ENCODE measurements around the gene LCN12. TPM values are rescaled to one million over a fixed set of nuclear protein-coding genes. Genes with fewer than 3 reads are reported as not detected.

The LCN12 gene
- total RNA-seq (ENCODE audit: low replicate concordance), result not detected in 2 replicates

- H3K4me3 ChIP-seq (ENCODE audit: low read depth, low read length), result no peak within 1 kb of the TSS
- no peak for DNase-seq (ENCODE audit: low read depth)
- no peak for TF ChIP-seq CTCF (IDR thresholded peaks at IDR 0.05; ENCODE audit: insufficient read depth, low read length)
Observed at GRCh38 chr9:136951541-136952320, at the start of gene LCN12. Gene LCN12 (plus strand): TSS chr9:136952273. CDS start chr9:136952328, 55 bp downstream.

- no peak overlapping the region for H3K4me3 ChIP-seq (ENCODE audit: low read depth, low read length)
- no peak for DNase-seq (ENCODE audit: low read depth)
- TF ChIP-seq CTCF (IDR thresholded peaks at IDR 0.05; ENCODE audit: insufficient read depth, low read length), result no peak
Observed at GRCh38 chr9:136903041-136903554, 49.0 kb upstream of the LCN12 start.

- TF ChIP-seq CTCF (IDR thresholded peaks at IDR 0.05; ENCODE audit: insufficient read depth, low read length), result no peak
- peak; percentile 11 for DNase-seq (ENCODE audit: low read depth)
- H3K4me3 ChIP-seq (ENCODE audit: low read depth, low read length), result no peak overlapping the region
Observed at GRCh38 chr9:136906266-136906665, 45.8 kb upstream of the LCN12 start.

- DNase-seq (ENCODE audit: low read depth), result no peak
- H3K4me3 ChIP-seq (ENCODE audit: low read depth, low read length), result no peak overlapping the region
- TF ChIP-seq CTCF (IDR thresholded peaks at IDR 0.05; ENCODE audit: insufficient read depth, low read length), result no peak
Observed at GRCh38 chr9:136907011-136907914, 44.8 kb upstream of the LCN12 start.

GRCh38 chr9:136910197-136910900, 41.7 kb upstream of the LCN12 start:
- TF ChIP-seq CTCF (IDR thresholded peaks at IDR 0.05; ENCODE audit: insufficient read depth, low read length), result no peak
- no peak overlapping the region for H3K4me3 ChIP-seq (ENCODE audit: low read depth, low read length)
- DNase-seq (ENCODE audit: low read depth), result no peak

GRCh38 chr9:136910901-136911245, 41.2 kb upstream of the LCN12 start:
- no peak for DNase-seq (ENCODE audit: low read depth)
- H3K4me3 ChIP-seq (ENCODE audit: low read depth, low read length), result no peak overlapping the region
- TF ChIP-seq CTCF (IDR thresholded peaks at IDR 0.05; ENCODE audit: insufficient read depth, low read length), result no peak

Measured in fibroblast of the aortic adventitia (primary cell).